GM12878 (cell line): ENCODE measurements around the gene ITPR2. TPM values are rescaled to one million over a fixed set of nuclear protein-coding genes. Genes with fewer than 3 reads are reported as not detected.

Experiments
- ATAC-seq: fragments of 200-7000 bp; cut with Tn5 transposase; 3 replicates; pipeline ENCODE4 v1.9.1; 2020; ENCODE audit warnings: mild to moderate bottlenecking, moderate library complexity
- BruUV-seq: library from RNA; stranded (reverse); fragments of 400-500 nt; replicated peaks from 2 replicates; lab custom pipeline; 2021; lab: Mats Ljungman, UMichigan
- CTCF ChIA-PET: fragments of 300-600 bp; sonication (Branson Sonifier 250); formaldehyde crosslinking; extraction: SDS; loops from one replicate; lab custom pipeline; 2021; ENCODE audit warnings: inconsistent platforms; lab: Yijun Ruan, JAX
- POLR2A ChIA-PET: fragments of 350-600 bp; formaldehyde crosslinking; extraction: SDS; loops from one replicate; lab custom pipeline; 2021; ENCODE audit warnings: inconsistent platforms; lab: Charles Lee
- RAD21 ChIA-PET: fragments of 300-600 bp; sonication (Branson Sonifier 250); formaldehyde crosslinking; loops from one replicate; lab custom pipeline; 2023; ENCODE audit warnings: antibody characterized with exemption; ENCODE audit not compliant: unreplicated experiment; lab: Charles Lee
- SMC1A ChIA-PET: fragments of 300-600 bp; sonication (Branson Sonifier 250); formaldehyde crosslinking; loops from one replicate; lab custom pipeline; 2023; ENCODE audit not compliant: unreplicated experiment, uncharacterized antibody; lab: Charles Lee
- DNase-seq: peaks from one replicate; pipeline ENCODE4 v3.0.0-alpha.2; 2011; ENCODE audit warnings: low read depth, low spot score
- FAIRE-seq: peaks from 3 replicates; lab custom pipeline; 2011; peaks lifted over from hg19 to GRCh38; lab: Jason Lieb, UNC
- H2AFZ ChIP-seq: 2 replicates; pipeline ENCODE4 v1.6.0; 2011; ENCODE audit warnings: low read depth, low read length, control low read depth; ENCODE audit not compliant: control insufficient read depth
- H3K27ac ChIP-seq: 2 replicates; pipeline ENCODE4 v1.5.1; 2011; ENCODE audit warnings: control low read depth; ENCODE audit not compliant: control insufficient read depth, insufficient read depth
- H3K27me3 ChIP-seq, 2 experiments: replicated peaks in 1 of 2; 2 replicates each; pipeline versions ENCODE4 v1.6.0 to v1.6.1; 2011; ENCODE audit warnings: low read length in 1 of 2; ENCODE audit not compliant: control insufficient read depth in 2 of 2, insufficient read depth in 2 of 2
- H3K36me3 ChIP-seq, 2 experiments: 2 replicates each; pipeline ENCODE4 v1.5.1; 2011; ENCODE audit warnings: low read length in 1 of 2; ENCODE audit not compliant: control insufficient read depth in 2 of 2, insufficient read depth in 2 of 2
- H3K4me1 ChIP-seq: 2 replicates; pipeline ENCODE4 v1.6.1; 2011; ENCODE audit warnings: mild to moderate bottlenecking, low read length, moderate library complexity, mixed read lengths; ENCODE audit not compliant: control insufficient read depth, insufficient read depth
- H3K4me2 ChIP-seq: 2 replicates; pipeline ENCODE4 v1.6.0; 2011; ENCODE audit warnings: control low read depth; ENCODE audit not compliant: control insufficient read depth, insufficient read depth
- H3K4me3 ChIP-seq: fragments of 200-600 bp; sonication (generic); 2 replicates; pipeline ENCODE4 v1.5.1; 2016
- H3K79me2 ChIP-seq: 2 replicates; pipeline ENCODE4 v1.6.0; 2011; ENCODE audit warnings: low read length; ENCODE audit not compliant: control insufficient read depth, insufficient read depth
- H3K9ac ChIP-seq: 2 replicates; pipeline ENCODE4 v1.8.0; 2011; ENCODE audit warnings: low read length, control low read depth, mixed read lengths; ENCODE audit not compliant: control insufficient read depth, insufficient read depth
- H3K9me3 ChIP-seq: replicated peaks from 3 replicates; pipeline ENCODE4 v1.5.1; 2011; ENCODE audit warnings: mild to moderate bottlenecking, low read length; ENCODE audit not compliant: control insufficient read depth, insufficient read depth
- H4K20me1 ChIP-seq: 2 replicates; pipeline ENCODE4 v1.6.0; 2011; ENCODE audit not compliant: control insufficient read depth, insufficient read depth
- ATF7 ChIP-seq: fragments of 450-650 bp; IDR thresholded peaks from 2 replicates; pipeline ENCODE4 v1.6.1; 2016; ENCODE audit warnings: low read depth, mild to moderate bottlenecking
- CREB1 ChIP-seq: IDR thresholded peaks from 2 replicates; pipeline ENCODE4 v1.6.1; 2012; ENCODE audit warnings: low read depth, mild to moderate bottlenecking, inconsistent platforms
- CREM ChIP-seq: IDR thresholded peaks from 2 replicates; pipeline ENCODE4 v1.6.1; 2014; ENCODE audit warnings: antibody characterized with exemption, low read depth
- ETV6 ChIP-seq, 2 experiments: fragments of 450-650 bp in 1 of 2; IDR thresholded peaks in 1 of 2; conservative IDR thresholded peaks in 1 of 2; 2 replicates each; pipeline ENCODE4 v1.6.1; 2014; ENCODE audit warnings: antibody characterized with exemption in 1 of 2, borderline replicate concordance in 1 of 2, low read depth in 1 of 2, mild to moderate bottlenecking in 1 of 2, moderate library complexity in 1 of 2
- GABPA ChIP-seq: IDR thresholded peaks from 2 replicates; pipeline ENCODE4 v1.6.1; 2014; ENCODE audit warnings: antibody characterized with exemption, low read depth, mild to moderate bottlenecking, inconsistent platforms
- IRF4 ChIP-seq: IDR thresholded peaks from 2 replicates; pipeline ENCODE4 v1.6.1; 2011; ENCODE audit warnings: low read depth, low read length
- NFXL1 ChIP-seq: fragments of 450-650 bp; IDR thresholded peaks from 2 replicates; pipeline ENCODE4 v1.6.1; 2017; ENCODE audit warnings: antibody characterized with exemption, mild to moderate bottlenecking, borderline replicate concordance
- SPI1 ChIP-seq: IDR thresholded peaks from 2 replicates; pipeline ENCODE4 v1.6.1; 2011; ENCODE audit warnings: low read depth, mild to moderate bottlenecking, low read length, moderate library complexity, borderline replicate concordance; ENCODE audit not compliant: insufficient read depth
- ZSCAN29 ChIP-seq: fragments of 450-650 bp; IDR thresholded peaks from 2 replicates; pipeline ENCODE4 v1.6.1; 2017; ENCODE audit warnings: mild to moderate bottlenecking, moderate library complexity
- WGBS: methylation state at CpG from one replicate; pipeline ENCODE4 v1.1.6; 2016; ENCODE audit warnings: low lambda C conversion rate; ENCODE audit not compliant: insufficient replicate concordance, insufficient coverage; ENCODE audit errors: missing lambda C conversion rate; 5-methylcytosine and 5-hydroxymethylcytosine counted together
- in situ Hi-C: fragments of 300-500 bp; cut with MboI; formaldehyde crosslinking; loops from 9 replicates; pipeline ENCODE4 v1.14.3; 2018; ENCODE audit warnings: mixed read lengths
- intact Hi-C: fragments of 100-400 bp; cut with micrococcal nuclease; formaldehyde crosslinking; loops from one replicate; pipeline ENCODE4 v1.14.2; 2022; ENCODE audit not compliant: unreplicated experiment
- polyA plus RNA-seq, 11 experiments: library from polyadenylated mRNA; depleted of rRNA in 4 of 11; unstranded in 6 of 11; stranded (reverse) in 5 of 11; fragments of >200 nt; fragmentation: Nextera tagmentation in 4 of 11; fragmentation: Illumina TruSeq in 1 of 11; extraction: Ambion mirVana in 4 of 11; extraction: Trizol in 1 of 11; gene quantifications; 1 replicate in 1 of 11; 2 replicates in 10 of 11; pipeline versions ENCODE4 v1.2.1 to v1.2.3, GENCODE V29; 2011 to 2016; ENCODE audit warnings: inconsistent platforms in 2 of 11, missing spikeins in 2 of 11, low read depth in 1 of 11
- total RNA-seq, 4 experiments: library from RNA; depleted of rRNA in 3 of 4; stranded (reverse); fragments of >200 nt in 3 of 4; fragmentation: Illumina TruSeq in 1 of 4; extraction: Trizol in 1 of 4; gene quantifications; 2 replicates each; pipeline versions ENCODE4 v1.2.1 to v1.2.3, GENCODE V29; 2013 to 2021
- TF ChIP-seq, protein P1 (sequence below): fragments of 450-650 bp; IDR thresholded peaks from 2 replicates; pipeline ENCODE4 v1.6.1; 2016; ENCODE audit warnings: mild to moderate bottlenecking

ITPR2 gene
- total and polyA plus RNA-seq, 10 of the 15 experiments (the other 5 are each of a cell fraction or from before 2014, with no cell fraction given), result 7.5 to 76.2 (median 47.1) TPM

DNA sequence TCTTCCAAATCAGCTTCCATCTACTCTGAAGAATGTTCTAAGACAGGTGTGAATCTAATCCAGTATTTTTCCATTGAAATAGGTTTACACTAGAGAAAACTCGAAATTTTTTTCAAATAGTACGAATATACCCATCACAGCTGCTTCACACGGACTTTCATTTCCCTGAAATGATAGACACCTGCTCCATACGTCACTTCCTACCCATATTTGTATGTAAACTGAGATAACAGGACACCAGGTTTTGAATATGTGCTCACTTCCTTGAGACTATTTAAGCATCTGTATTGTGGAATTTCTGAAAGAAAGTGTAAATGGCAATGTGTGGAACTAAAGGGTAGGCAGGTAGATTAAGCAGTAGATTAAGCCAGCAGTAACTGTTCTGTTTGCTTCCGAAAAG is 13.4 kb upstream of the ITPR2 start:
- 0 out of 2 replicates have a peak, but pooled peaks have one; percentile 21 for TF ChIP-seq ATF7
- TF ChIP-seq NFXL1, result no peak
- peak; percentile 69; the same call in 1 of the 2 replicates for TF ChIP-seq CREB1
- peak; percentile 53 for TF ChIP-seq SPI1
- TF ChIP-seq GABPA, result peak; percentile 71
- TF ChIP-seq, protein P1, sequence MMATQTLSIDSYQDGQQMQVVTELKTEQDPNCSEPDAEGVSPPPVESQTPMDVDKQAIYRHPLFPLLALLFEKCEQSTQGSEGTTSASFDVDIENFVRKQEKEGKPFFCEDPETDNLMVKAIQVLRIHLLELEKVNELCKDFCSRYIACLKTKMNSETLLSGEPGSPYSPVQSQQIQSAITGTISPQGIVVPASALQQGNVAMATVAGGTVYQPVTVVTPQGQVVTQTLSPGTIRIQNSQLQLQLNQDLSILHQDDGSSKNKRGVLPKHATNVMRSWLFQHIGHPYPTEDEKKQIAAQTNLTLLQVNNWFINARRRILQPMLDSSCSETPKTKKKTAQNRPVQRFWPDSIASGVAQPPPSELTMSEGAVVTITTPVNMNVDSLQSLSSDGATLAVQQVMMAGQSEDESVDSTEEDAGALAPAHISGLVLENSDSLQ, result peak; percentile 60
- peak in 1 of 2 experiments; percentile 37; a peak in 1 of 4 replicates for TF ChIP-seq ETV6 (conservative IDR thresholded peaks at IDR 0.05 in 1 of 2, IDR thresholded peaks at IDR 0.05 in 1 of 2; ENCODE audit: borderline replicate concordance in 1 of 2, low read depth in 1 of 2)
- peak; percentile 81 for TF ChIP-seq CREM
- TF ChIP-seq ZSCAN29, result no peak
- no peak for TF ChIP-seq IRF4
- TF ChIP-seq, all 136 proteins: peak for 7
- Histone ChIP-seq H3K79me2 (no peaks in the 10 kb centered on the region), H3K36me3 (no peaks in the 10 kb centered on the region), H3K27ac (peak overlapping the region; percentile 9; the same call in 1 of the 2 replicates), H3K9me3 (no peaks in the 10 kb centered on the region; the same call in 2 of the 3 replicates), H3K27me3 (no peaks in the 10 kb centered on the region), H3K4me3 (no peak overlapping the region), H3K9ac (no peak overlapping the region), H3K4me2 (peak overlapping the region; percentile 72), H2AFZ (peak overlapping the region; percentile 91), H3K4me1 (peaks cover 10% of the 10 kb centered on the region), H4K20me1 (no peaks in the 10 kb centered on the region)
- no peak for DNase-seq
- peak; percentile 97 for FAIRE-seq
- 29% methylated on average over 5 of the region's 5 CpGs for WGBS
- SMC1A ChIA-PET, result interaction anchor here (0.7 to 3.5 kb wide), 16 partner anchors 13 to 167 kb away, joined by 3 to 29 read pairs (median 4); partner anchors contain the start of gene ITPR2
- CTCF ChIA-PET, result interaction anchor here (0.5 to 13.4 kb wide), 24 partner anchors 8 to 166 kb away, joined by 3 to 158 read pairs (median 4); partner anchors contain the start of gene ITPR2
- RAD21 ChIA-PET, result interaction anchor here (0.7 to 4.9 kb wide), 13 partner anchors 13 to 273 kb away, joined by 3 to 51 read pairs (median 3); partner anchors contain the start of gene ITPR2
- ATAC-seq, result peak; percentile 69
- no TSS peak for BruUV-seq
- in situ Hi-C loops, result no loop called here
- POLR2A ChIA-PET, result interaction anchor here (0.6 to 2.1 kb wide), 6 partner anchors 14 to 468 kb away, joined by 3 to 15 read pairs (median 4); partner anchors contain the start of gene ITPR2
- intact Hi-C loops, result no loop called here
